Lower leg skin (tissue), 3 donors: Measurements from ENCODE around the gene SCAP.

Experiments used
- POLR2A ChIP-seq, 2 donors: fragments of 450-650 bp; IDR thresholded peaks; one replicate each; pipeline ENCODE4 v1.6.1; 2016 to 2017; ENCODE audit warnings: antibody characterized with exemption in 2 of 2, mild to moderate bottlenecking in 1 of 2, moderate library complexity in 1 of 2
- TF ChIP-seq, protein P1 (sequence below), 3 donors: fragments of 450-650 bp; IDR thresholded peaks; one replicate each; pipeline ENCODE4 v1.5.1; 2016; ENCODE audit warnings: antibody characterized with exemption in 3 of 3, mild to moderate bottlenecking in 3 of 3, moderate library complexity in 2 of 3

DNA sequence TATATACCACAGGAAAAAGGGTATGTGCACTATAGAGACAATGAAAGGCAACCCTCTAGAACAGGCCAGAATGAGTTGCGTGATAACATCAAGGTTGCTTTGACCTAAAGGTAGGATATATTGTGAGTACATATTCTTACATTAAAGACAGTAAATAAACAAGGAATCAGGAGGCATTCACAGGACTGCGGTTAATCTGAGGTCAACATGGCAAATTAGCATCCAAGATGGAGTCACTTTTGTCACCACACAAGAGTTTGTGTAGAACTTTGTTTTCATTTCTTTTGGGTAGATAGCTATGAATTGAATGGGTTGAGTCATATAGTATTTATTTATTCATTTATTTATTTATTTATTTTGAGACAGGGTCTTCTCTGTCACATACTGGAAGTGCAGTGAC is 11.5 kb upstream of the SCAP start:
- TF ChIP-seq, protein P1, sequence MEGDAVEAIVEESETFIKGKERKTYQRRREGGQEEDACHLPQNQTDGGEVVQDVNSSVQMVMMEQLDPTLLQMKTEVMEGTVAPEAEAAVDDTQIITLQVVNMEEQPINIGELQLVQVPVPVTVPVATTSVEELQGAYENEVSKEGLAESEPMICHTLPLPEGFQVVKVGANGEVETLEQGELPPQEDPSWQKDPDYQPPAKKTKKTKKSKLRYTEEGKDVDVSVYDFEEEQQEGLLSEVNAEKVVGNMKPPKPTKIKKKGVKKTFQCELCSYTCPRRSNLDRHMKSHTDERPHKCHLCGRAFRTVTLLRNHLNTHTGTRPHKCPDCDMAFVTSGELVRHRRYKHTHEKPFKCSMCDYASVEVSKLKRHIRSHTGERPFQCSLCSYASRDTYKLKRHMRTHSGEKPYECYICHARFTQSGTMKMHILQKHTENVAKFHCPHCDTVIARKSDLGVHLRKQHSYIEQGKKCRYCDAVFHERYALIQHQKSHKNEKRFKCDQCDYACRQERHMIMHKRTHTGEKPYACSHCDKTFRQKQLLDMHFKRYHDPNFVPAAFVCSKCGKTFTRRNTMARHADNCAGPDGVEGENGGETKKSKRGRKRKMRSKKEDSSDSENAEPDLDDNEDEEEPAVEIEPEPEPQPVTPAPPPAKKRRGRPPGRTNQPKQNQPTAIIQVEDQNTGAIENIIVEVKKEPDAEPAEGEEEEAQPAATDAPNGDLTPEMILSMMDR (IDR thresholded peaks at IDR 0.05), result no peak
- TF ChIP-seq POLR2A (IDR thresholded peaks at IDR 0.05), result no peak
